Prostate gland (tissue), 2 donors: ENCODE results near the gene RCC1. TPM values are rescaled to one million over a fixed set of nuclear protein-coding genes. Genes with fewer than 3 reads are reported as not detected.
"Not testable (repeated sequence)": the region's sequence is repeated elsewhere in the genome, so short reads cannot be mapped to it uniquely, and the experiment has no call there.

ENCODE experiments used
- DNase-seq: peaks from one replicate; pipeline ENCODE4 v3.0.0-alpha.2; 2019; ENCODE audit warnings: low spot score
- H3K27ac ChIP-seq, 2 donors: fragments of 200-600 bp; sonication (generic); 2 replicates each; pipeline ENCODE4 v1.5.1; 2017 to 2019
- H3K27me3 ChIP-seq: fragments of 200-600 bp; sonication (generic); replicated peaks from 2 replicates; pipeline ENCODE4 v1.5.1; 2019; ENCODE audit not compliant: insufficient read depth
- H3K36me3 ChIP-seq, 2 donors: fragments of 200-600 bp; sonication (generic); 1 replicate in 1 of 2; 2 replicates in 1 of 2; pipeline versions ENCODE4 v1.5.1 to v1.8.1; 2017 to 2019
- H3K4me1 ChIP-seq: fragments of 200-600 bp; sonication (generic); replicated peaks from 2 replicates; pipeline ENCODE4 v1.5.1; 2019
- H3K4me3 ChIP-seq, 2 donors: fragments of 200-600 bp; sonication (generic); 2 replicates each; pipeline ENCODE4 v1.5.1; 2017 to 2019
- H3K9me3 ChIP-seq: fragments of 200-600 bp; sonication (generic); 2 replicates; pipeline ENCODE4 v1.5.1; 2017
- POLR2A ChIP-seq: fragments of 450-650 bp; IDR thresholded peaks from one replicate; pipeline ENCODE4 v1.6.1; 2016; ENCODE audit warnings: antibody characterized with exemption, mild to moderate bottlenecking
- POLR2AphosphoS5 ChIP-seq: sonication (generic); formaldehyde crosslinking; IDR thresholded peaks from one replicate; pipeline ENCODE4 v1.6.1; 2017; ENCODE audit warnings: antibody characterized with exemption
- WGBS: methylation state at CpG from one replicate; pipeline ENCODE4 v1.1.5; 2018; 5-methylcytosine and 5-hydroxymethylcytosine counted together
- intact Hi-C: fragments of 100-400 bp; cut with DNase I; formaldehyde crosslinking; loops from one replicate; pipeline ENCODE4 v1.14.2; 2022
- total RNA-seq, 2 donors: library from RNA; depleted of rRNA; stranded (reverse); fragments of >200 nt; gene quantifications; one replicate each; pipeline ENCODE4 v1.1.0, GENCODE V29; 2016
- TF ChIP-seq, protein P1 (sequence below), 4 experiments: fragments of 200-600 bp in 2 of 4; fragments of 450-650 bp in 2 of 4; sonication (generic) in 2 of 4; IDR thresholded peaks; 1 replicate in 3 of 4; 2 replicates in 1 of 4; pipeline ENCODE4 v1.5.1; 2016 to 2019; ENCODE audit warnings: antibody characterized with exemption in 4 of 4, mild to moderate bottlenecking in 2 of 4, moderate library complexity in 2 of 4

RCC1 gene
- total RNA-seq, 2 donors from 2014 or later: 13.8 to 18.1 TPM

DNA sequence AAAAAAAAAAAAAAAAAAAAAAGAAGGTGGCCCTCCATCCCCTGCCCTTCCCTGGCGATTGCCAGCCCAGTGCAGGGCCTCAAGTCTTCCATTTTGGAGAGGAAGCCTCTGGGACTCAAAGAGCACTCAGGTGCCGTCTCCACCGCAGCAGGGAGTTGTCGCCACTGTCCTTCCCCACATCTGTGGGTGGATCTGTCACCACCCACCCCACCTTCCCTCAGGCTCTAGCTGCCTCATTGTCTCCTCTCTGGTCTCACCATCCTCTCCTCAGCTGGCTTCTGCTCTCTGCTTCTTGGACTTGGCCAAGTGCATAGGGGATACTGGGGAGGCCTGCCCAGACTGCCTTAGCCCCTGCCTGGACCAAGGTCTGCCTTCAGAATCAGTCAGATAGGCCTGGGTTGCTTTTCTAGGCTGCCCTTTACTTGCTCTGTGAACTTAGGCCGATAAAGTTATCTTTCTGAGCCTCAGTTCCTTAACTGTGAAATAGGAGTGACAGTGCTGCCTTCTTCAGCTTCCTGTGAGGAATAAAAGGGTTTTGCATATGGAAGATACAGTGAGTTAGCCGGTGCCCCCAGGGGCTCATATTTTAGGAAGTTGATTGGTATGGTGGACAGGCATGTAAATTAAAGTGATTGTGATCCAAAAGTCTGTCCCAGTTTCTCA, 15.8 kb downstream of the RCC1 start:
- intact Hi-C loops: no loop called here

DNA sequence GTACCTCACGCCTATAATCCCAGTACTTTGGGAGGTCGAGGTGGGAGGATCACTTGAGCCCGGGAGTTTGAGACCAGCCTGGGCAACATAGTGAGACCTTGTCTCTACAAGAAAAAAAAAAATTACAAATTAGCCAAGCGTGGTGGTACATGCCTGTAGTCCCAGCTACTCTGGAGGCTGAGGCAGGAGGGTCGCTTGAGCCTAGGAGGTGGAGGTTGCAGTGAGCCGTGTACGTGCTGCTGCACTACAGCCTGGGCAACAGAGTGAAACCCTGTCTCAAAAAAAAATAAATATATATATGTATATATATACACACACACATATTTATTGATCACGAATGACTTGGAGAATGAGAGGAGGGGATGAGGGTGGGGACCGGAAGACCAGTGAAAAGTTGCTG, 16.7 kb downstream of the RCC1 start:
- DNase-seq, intact Hi-C loops, H3K9me3 ChIP-seq, H3K36me3 ChIP-seq, H3K27me3 ChIP-seq, H3K27ac ChIP-seq, H3K4me1 ChIP-seq, H3K4me3 ChIP-seq: not testable (repeated sequence)
- WGBS: 96% methylated on average over 9 of the region's 9 CpGs

More for the DNA sequence above, 15.8 kb downstream of the RCC1 start:
- TF ChIP-seq, protein P1, sequence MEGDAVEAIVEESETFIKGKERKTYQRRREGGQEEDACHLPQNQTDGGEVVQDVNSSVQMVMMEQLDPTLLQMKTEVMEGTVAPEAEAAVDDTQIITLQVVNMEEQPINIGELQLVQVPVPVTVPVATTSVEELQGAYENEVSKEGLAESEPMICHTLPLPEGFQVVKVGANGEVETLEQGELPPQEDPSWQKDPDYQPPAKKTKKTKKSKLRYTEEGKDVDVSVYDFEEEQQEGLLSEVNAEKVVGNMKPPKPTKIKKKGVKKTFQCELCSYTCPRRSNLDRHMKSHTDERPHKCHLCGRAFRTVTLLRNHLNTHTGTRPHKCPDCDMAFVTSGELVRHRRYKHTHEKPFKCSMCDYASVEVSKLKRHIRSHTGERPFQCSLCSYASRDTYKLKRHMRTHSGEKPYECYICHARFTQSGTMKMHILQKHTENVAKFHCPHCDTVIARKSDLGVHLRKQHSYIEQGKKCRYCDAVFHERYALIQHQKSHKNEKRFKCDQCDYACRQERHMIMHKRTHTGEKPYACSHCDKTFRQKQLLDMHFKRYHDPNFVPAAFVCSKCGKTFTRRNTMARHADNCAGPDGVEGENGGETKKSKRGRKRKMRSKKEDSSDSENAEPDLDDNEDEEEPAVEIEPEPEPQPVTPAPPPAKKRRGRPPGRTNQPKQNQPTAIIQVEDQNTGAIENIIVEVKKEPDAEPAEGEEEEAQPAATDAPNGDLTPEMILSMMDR (IDR thresholded peaks at IDR 0.05): no peak
- Histone ChIP-seq H3K27ac (no peak overlapping the region), H3K36me3 (no peaks in the 10 kb centered on the region), H3K4me1 (no peaks in the 10 kb centered on the region), H3K4me3 (no peak overlapping the region), H3K9me3 (no peaks in the 10 kb centered on the region), H3K27me3 (no peaks in the 10 kb centered on the region)
- 94% methylated on average over 6 of the region's 6 CpGs for WGBS
- no peak for DNase-seq

DNA sequence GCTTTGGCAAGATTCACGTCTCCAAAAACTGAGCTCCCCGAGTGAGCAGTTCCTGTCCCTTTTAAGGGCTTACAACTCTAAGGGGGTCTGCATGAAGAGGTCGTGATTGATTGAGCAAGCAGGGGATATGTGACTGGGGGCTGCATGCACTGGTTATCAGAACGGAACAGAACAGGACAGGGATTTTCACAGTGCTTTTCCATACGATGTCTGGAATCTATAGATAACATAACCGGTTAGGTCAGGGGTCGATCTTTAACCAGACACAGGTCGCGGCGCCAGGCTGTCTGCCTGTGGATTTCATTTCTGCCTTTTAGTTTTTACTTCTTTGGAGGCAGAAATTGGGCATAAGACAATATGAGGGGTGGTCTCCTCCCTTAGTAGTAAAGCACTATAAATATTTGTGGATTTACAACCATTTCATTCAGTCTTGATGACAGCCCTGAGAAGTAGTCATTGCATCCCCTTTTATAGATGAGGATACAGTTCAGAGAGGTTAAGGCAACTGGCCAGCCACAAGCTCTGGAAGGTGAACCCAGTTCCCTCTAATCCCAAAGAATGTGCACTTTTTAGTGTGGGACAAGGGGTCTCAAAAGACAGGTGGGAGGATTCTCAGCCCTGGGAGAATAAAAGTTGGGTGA, 19.3 kb downstream of the RCC1 start:
- H3K4me1 ChIP-seq, intact Hi-C loops, H3K4me3 ChIP-seq, H3K27ac ChIP-seq, DNase-seq, H3K36me3 ChIP-seq, H3K27me3 ChIP-seq, H3K9me3 ChIP-seq: not testable (repeated sequence)
- 64% methylated on average over 10 of the region's 10 CpGs for WGBS

DNA sequence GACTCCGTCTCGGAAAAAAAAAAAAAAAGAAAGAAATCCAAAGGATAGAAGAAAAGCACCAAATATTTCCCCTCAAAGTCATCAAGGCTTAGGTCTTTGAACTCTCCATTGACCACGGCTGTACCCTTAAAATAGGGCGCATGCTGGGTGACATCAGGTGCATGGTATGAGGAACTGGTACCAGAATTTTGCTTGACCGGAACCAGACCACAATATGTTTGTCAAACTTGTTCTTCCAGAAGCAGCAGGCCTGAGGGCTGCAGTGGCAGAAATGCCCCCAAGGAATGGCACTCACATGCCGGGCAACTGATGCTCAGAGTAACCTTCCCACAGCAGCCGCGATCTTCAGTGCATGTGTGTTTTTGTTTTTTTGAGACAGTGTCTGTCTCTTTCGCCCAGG, 21.0 kb downstream of the RCC1 start:
- intact Hi-C loops: no loop called here
- Histone ChIP-seq H3K4me1 (no peaks in the 10 kb centered on the region), H3K4me3 (no peak overlapping the region), H3K9me3 (no peaks in the 10 kb centered on the region), H3K27me3 (no peaks in the 10 kb centered on the region), H3K27ac (no peak overlapping the region), H3K36me3 (no peaks in the 10 kb centered on the region)
- 83% methylated on average over 9 of the region's 9 CpGs for WGBS
- no peak for DNase-seq
- no peak for TF ChIP-seq POLR2AphosphoS5
- TF ChIP-seq POLR2A: no peak
- TF ChIP-seq, protein P1 (IDR thresholded peaks at IDR 0.05): no peak

DNA sequence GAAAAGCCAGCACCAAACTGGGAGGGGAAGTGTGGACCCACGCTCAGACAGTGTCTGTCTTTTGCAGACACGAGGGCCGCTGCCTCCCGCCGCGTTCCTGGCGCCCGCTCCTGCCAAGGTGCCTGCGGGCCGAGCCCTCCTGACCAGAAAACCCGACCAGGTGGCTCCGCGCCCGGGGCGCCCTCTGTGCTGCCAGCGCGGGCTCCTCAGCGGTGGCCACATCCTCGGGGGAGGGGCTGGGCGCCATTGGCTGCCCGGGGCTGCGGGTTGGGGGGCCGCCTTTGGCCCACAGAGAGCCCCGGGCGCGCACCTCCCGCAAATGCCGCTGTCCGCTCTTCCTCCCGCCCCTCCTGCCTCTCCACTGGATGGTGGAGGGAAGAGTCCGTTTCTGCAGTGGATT, 24.6 kb downstream of the RCC1 start:
- WGBS: 94% methylated on average over 29 of the region's 31 CpGs
- Histone ChIP-seq H3K4me3 (no peak overlapping the region), H3K36me3 (no peaks in the 10 kb centered on the region), H3K4me1 (no peaks in the 10 kb centered on the region), H3K27me3 (no peaks in the 10 kb centered on the region), H3K27ac (no peak overlapping the region), H3K9me3 (no peaks in the 10 kb centered on the region)
- TF ChIP-seq POLR2AphosphoS5 (no peak), POLR2A (no peak)
- TF ChIP-seq, protein P1 (IDR thresholded peaks at IDR 0.05): no peak
- no peak for DNase-seq
- intact Hi-C loops: no loop called here

DNA sequence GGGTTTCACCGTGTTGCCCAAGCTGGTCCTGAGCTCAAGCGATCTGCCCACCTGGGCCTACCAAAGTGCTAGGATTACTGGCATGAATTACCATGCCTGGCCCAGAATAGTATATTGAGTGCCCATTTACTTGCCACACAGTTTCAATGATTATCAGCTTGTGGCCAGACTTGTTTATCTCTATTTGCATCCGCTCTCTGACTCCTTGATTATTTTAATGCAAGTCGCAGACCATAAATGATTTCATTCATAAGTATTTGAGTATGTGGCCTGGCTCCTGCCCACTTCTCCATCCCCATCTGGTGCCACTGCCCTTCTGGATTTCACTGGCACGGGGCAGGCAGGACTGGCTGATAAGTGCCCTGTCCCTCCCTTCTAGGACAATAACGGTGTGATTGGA, 28.8 kb downstream of the RCC1 start:
- TF ChIP-seq POLR2AphosphoS5 (no peak), POLR2A (no peak)
- TF ChIP-seq, protein P1 (IDR thresholded peaks at IDR 0.05): no peak
- intact Hi-C loops: no loop called here
- WGBS: 93% methylated on average over 6 of the region's 6 CpGs
- DNase-seq: no peak
- Histone ChIP-seq H3K4me1 (no peaks in the 10 kb centered on the region), H3K36me3 (no peaks in the 10 kb centered on the region), H3K27ac (no peak overlapping the region), H3K27me3 (no peaks in the 10 kb centered on the region), H3K9me3 (no peaks in the 10 kb centered on the region), H3K4me3 (no peak overlapping the region)
